Nephron progenitor cell (in vitro differentiated cells): ENCODE data around the gene KCTD1.

Experiments
- DNase-seq: peaks from one replicate; pipeline ENCODE4 v3.0.0; 2021
- H3K27ac Mint-ChIP-seq: 2 replicates; pipeline ENCODE4 v1.8.0; 2021; ENCODE audit warnings: mild to moderate bottlenecking, moderate library complexity, mixed read lengths
- H3K27me3 Mint-ChIP-seq: 2 replicates; pipeline ENCODE4 v1.8.0; 2021; ENCODE audit warnings: mild to moderate bottlenecking, low read depth, mixed read lengths; ENCODE audit not compliant: poor library complexity
- H3K36me3 Mint-ChIP-seq: 2 replicates; pipeline ENCODE4 v1.8.0; 2021; ENCODE audit warnings: low read depth, mixed read lengths
- H3K4me1 Mint-ChIP-seq: 2 replicates; pipeline ENCODE4 v1.8.0; 2021; ENCODE audit warnings: mixed read lengths
- H3K4me3 Mint-ChIP-seq: 2 replicates; pipeline ENCODE4 v1.8.0; 2021; ENCODE audit warnings: mild to moderate bottlenecking, moderate library complexity, mixed read lengths
- H3K9me3 Mint-ChIP-seq: 2 replicates; pipeline ENCODE4 v1.8.0; 2021; ENCODE audit warnings: mild to moderate bottlenecking, moderate library complexity, mixed read lengths
- TF ChIP-seq, protein P1 (sequence below): fragments of 200-600 bp; sonication (generic); IDR thresholded peaks from 2 replicates; pipeline ENCODE4 v1.5.0; 2021; ENCODE audit warnings: antibody characterized with exemption

Gene KCTD1

DNA sequence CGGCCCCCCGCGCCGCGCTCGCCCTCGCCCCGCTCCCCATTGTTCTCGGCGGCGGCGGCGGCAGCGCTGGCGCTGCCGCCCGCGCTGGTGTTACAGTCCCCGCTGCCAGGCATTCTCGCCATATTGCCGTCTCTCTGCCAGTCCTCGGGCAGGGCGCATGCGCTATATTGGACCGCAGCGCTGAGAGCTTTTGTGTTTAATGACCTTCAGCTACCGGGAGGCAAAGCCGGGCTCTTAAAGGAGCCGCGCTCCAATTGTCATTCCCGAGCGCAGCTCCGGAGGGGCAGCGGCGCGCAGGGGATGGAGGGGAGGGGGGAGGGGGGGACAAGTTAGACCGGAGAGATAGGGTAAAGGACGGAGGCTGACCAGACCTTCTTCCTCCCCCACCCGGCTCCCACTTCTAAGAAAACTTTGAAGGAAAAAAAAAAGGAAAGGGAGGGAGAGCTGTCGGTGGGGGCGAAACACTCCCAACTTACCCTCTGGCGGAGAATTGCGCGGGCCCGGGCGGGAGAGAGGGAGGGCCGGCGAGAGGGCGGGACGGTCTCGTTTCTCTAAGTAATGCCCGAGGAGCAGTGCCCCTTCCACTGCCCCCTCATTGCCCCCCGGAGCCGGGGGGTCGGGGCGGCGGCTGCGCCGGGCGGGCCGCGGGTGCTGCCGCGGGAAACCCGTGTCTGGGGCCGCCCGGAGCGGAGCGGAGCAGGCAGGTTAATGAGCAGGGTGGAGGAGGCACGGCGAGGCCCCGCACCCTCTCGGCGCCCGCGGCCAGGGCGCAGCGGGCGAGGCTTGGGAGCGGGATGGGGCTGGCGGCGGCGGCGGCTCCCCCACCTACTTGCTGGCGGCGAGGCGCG, at the start of gene KCTD1:
Gene KCTD1 (minus strand): TSS at position 139 of the 848 bp plus-strand sequence. CDS start 17 bp downstream, at position 122.
- Mint-ChIP-seq H3K9me3 (no peaks in the 10 kb centered on the region), H3K27me3 (peaks cover 25% of the 10 kb centered on the region), H3K4me3 (peak within 1 kb of the TSS; percentile 93), H3K36me3 (no peaks in the 10 kb centered on the region), H3K4me1 (peaks cover 72% of the 10 kb centered on the region), H3K27ac (peak within 1 kb of the TSS; percentile 64)
- TF ChIP-seq, protein P1, sequence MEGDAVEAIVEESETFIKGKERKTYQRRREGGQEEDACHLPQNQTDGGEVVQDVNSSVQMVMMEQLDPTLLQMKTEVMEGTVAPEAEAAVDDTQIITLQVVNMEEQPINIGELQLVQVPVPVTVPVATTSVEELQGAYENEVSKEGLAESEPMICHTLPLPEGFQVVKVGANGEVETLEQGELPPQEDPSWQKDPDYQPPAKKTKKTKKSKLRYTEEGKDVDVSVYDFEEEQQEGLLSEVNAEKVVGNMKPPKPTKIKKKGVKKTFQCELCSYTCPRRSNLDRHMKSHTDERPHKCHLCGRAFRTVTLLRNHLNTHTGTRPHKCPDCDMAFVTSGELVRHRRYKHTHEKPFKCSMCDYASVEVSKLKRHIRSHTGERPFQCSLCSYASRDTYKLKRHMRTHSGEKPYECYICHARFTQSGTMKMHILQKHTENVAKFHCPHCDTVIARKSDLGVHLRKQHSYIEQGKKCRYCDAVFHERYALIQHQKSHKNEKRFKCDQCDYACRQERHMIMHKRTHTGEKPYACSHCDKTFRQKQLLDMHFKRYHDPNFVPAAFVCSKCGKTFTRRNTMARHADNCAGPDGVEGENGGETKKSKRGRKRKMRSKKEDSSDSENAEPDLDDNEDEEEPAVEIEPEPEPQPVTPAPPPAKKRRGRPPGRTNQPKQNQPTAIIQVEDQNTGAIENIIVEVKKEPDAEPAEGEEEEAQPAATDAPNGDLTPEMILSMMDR = no peak
- DNase-seq = peak; percentile 79

DNA sequence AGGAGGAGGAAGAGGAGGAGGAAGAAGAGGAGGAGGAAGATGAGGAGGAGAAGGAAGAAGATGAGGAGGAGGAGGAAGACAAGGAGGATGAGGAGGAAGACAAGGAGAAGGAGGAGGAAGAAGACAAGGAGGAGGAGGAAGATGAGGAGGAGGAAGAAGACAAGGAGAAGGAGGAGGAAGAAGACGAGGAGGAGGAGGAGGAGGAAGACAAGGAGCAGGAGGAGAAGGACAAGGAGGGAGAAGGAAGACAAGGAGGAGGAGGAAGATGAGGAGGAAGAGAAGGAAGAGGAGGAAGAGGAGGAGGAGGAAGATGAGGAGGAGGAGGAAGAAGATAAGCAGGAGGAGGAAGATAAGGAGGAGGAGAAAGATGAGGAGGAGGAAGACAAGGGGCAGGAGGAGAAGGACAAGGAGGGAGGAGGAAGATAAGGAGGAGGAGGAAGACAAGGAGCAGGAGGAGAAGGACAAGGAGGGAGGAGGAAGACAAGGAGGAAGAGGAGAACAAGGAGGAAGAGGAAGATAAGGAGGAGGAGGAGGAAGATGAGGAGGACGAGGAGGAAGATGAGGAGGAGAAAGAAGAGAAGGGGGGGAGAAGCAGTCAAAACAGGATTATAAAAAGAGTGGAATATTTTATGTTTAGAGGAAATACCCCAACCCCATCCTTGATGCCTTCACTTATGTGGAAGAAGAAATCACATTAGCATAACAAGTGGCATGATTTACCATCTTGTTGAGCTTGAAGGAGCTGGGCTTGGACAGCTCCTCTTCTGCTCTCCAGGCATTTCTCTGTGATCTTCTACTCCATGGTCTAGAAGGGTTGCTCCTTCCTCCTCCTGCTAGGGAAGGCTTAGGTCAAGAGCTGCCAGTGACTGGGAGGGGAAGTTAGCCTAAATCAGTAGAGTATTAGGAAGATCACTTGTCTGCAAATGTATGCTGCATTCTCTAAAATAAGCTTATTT, 45.3 kb upstream of the KCTD1 start:
- no peak overlapping the region for H3K27ac Mint-ChIP-seq
- TF ChIP-seq, protein P1 = no peak
- peaks cover 2% of the 10 kb centered on the region for H3K36me3 Mint-ChIP-seq
- H3K27me3 Mint-ChIP-seq = peaks cover 34% of the 10 kb centered on the region
- no peak for DNase-seq
- peaks cover 20% of the 10 kb centered on the region for H3K9me3 Mint-ChIP-seq
- no peak overlapping the region for H3K4me3 Mint-ChIP-seq
- H3K4me1 Mint-ChIP-seq = no peaks in the 10 kb centered on the region

DNA sequence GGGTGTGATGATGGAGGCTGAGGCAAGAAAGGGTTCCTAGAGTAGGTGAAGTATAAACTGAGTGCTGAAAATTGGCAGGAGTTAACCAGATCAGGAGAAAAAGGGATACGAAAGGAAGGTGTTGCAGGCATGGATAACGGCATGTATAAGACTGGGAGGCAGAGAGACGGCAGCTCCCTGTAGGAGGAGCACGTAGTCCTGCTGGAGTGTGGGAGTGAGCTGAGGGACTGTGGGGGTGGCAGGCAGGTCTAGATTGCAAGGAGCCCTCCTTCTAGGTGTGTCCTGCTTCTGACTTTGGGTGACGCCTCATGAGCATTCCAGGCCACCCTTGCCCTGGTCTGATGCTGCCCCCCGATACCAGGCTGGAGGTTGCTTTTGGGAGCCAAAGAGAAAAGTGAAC, 36.4 kb upstream of the KCTD1 start:
- H3K27me3 Mint-ChIP-seq = peaks cover 8% of the 10 kb centered on the region
- H3K36me3 Mint-ChIP-seq = peaks cover 17% of the 10 kb centered on the region
- H3K9me3 Mint-ChIP-seq = peaks cover 16% of the 10 kb centered on the region
- TF ChIP-seq, protein P1 = no peak
- peaks cover 5% of the 10 kb centered on the region for H3K4me1 Mint-ChIP-seq
- DNase-seq = no peak
- no peak overlapping the region for H3K4me3 Mint-ChIP-seq
- no peak overlapping the region for H3K27ac Mint-ChIP-seq

DNA sequence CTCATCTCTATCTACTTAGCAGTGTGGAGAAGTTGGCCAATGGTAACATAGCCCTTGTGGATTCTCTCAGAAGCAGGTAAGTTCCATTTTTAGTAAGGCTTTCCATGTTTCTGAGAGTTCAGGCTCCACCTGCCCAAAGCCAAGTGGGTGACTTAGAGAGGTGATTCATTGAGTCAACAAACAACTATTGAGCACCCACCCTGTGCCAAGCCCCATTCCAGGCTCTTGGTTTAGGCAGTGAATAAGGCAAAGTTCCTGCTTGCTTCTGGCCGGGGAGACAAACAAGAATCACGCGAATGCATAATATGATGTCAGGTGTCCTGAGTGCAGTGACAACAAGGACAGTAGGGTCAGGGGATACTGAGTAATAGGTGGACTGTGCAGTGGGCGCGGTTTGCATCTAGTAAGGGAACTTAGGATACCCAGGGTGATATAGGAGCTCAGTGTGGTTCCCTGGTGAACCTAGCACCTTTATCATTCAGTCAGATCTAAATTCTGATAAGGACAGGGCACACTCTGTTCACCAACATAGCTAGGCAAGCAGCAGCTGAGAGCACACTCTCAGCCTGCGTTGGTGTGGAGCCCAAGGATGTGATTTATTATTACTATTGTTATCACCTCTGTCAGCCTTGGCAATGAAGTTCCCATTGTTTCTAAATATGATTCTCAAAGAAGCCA, 31.7 kb upstream of the KCTD1 start:
- no peaks in the 10 kb centered on the region for H3K9me3 Mint-ChIP-seq
- peaks cover 19% of the 10 kb centered on the region for H3K4me1 Mint-ChIP-seq
- peaks cover 8% of the 10 kb centered on the region for H3K27me3 Mint-ChIP-seq
- no peak overlapping the region for H3K27ac Mint-ChIP-seq
- no peak overlapping the region for H3K4me3 Mint-ChIP-seq
- DNase-seq = no peak
- no peaks in the 10 kb centered on the region for H3K36me3 Mint-ChIP-seq
- TF ChIP-seq, protein P1 = no peak

DNA sequence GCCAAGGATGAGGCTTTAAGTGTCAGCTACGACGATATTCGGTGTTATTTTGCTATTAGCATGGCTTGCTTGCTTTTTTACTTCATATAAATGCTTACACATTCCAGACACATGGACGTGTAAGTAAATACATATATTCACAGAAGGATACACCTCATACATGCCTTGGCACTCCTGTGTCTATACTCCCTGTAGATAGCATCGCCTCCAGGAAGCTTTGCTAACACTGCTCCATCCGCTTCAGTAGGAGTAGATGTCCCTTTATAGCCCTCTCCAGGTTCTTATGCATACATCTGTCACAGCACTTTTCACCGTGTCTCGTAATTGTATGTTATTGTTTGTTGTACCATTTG, 27.5 kb upstream of the KCTD1 start:
- TF ChIP-seq, protein P1 = no peak
- no peaks in the 10 kb centered on the region for H3K9me3 Mint-ChIP-seq
- peaks cover 5% of the 10 kb centered on the region for H3K36me3 Mint-ChIP-seq
- H3K27me3 Mint-ChIP-seq = peaks cover 10% of the 10 kb centered on the region
- no peak overlapping the region for H3K27ac Mint-ChIP-seq
- DNase-seq = no peak
- H3K4me1 Mint-ChIP-seq = peaks cover 23% of the 10 kb centered on the region
- H3K4me3 Mint-ChIP-seq = peak overlapping the region; percentile 79
